ENCODE results near the gene TCF7L2. TPM values are rescaled to one million over a fixed set of nuclear protein-coding genes. Genes with fewer than 3 reads are reported as not detected.

Gene TCF7L2
- polyA plus RNA-seq, 3 donors: 2.1 to 23.5 (median 6.1) TPM

DNA sequence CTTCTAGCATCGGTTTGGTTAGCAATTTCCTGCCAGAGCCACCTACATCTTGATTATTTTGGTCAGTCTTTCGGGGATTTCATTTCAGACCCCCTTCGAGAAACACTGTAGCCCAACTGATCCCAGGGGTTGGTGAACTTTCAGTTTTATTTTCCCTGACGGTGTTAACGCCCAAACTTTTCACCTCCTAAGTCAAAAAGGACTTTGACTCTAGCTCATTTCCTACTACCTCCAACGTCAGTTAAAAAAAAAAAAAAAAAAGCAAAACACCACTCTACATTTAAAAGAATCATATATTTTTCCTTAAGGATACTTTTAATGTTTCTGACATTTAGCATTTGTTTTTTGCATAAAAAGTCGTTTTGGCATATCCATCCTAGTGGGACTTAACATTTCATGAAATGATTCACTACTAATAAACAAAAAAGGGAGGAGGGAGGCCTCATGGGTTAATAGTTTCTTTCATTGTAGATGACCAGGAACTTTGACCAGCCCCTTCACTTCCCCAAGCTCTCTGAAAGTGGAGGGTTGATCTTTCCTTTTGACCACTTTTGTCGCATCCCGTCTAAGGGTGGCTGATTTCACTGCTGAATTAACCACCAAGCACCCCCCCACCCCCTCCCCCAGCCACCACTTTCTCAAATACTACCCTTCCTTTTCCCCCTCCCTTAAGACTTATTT is 764 bp upstream of the TCF7L2 start:
- Mint-ChIP-seq H3K27ac (peak overlapping the region in 4 of 7 donors; percentile 54 to 99 (median 98)), H3K27me3 (ENCODE audit: low read depth in 3 of 3) (peaks cover 22 to 27% (median 22%) of the 10 kb centered on the region in 3 donors), H3K4me1 (peaks cover 37% of the 10 kb centered on the region), H3K4me3 (peak overlapping the region; percentile 99), H3K9me3 (peaks cover 0 to 3% (median 0%) of the 10 kb centered on the region in 7 donors), H3K36me3 (peaks cover 8 to 14% of the 10 kb centered on the region in 2 donors)
- peak overlapping the region; percentile 87 for H3K9ac ChIP-seq (ENCODE audit: insufficient read depth, low read length, poor library complexity, severe bottlenecking)
- DNase-seq: peak in 2 of 3 donors; percentile 14 to 29
- peak overlapping the region in 1 of 2 donors; percentile 50 for H3K27ac ChIP-seq (ENCODE audit: low read depth in 1 of 2, low read length in 2 of 2)
- H4K20me1 ChIP-seq (ENCODE audit: insufficient read depth, low read length): peaks cover 27% of the 10 kb centered on the region
- TF ChIP-seq, protein P1, sequence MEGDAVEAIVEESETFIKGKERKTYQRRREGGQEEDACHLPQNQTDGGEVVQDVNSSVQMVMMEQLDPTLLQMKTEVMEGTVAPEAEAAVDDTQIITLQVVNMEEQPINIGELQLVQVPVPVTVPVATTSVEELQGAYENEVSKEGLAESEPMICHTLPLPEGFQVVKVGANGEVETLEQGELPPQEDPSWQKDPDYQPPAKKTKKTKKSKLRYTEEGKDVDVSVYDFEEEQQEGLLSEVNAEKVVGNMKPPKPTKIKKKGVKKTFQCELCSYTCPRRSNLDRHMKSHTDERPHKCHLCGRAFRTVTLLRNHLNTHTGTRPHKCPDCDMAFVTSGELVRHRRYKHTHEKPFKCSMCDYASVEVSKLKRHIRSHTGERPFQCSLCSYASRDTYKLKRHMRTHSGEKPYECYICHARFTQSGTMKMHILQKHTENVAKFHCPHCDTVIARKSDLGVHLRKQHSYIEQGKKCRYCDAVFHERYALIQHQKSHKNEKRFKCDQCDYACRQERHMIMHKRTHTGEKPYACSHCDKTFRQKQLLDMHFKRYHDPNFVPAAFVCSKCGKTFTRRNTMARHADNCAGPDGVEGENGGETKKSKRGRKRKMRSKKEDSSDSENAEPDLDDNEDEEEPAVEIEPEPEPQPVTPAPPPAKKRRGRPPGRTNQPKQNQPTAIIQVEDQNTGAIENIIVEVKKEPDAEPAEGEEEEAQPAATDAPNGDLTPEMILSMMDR (IDR thresholded peaks at IDR 0.05): no peak
- H2AFZ ChIP-seq (ENCODE audit: insufficient read depth, low read depth, low read length, poor library complexity, severe bottlenecking): peak overlapping the region; percentile 72
- peaks cover 0 to 6% of the 10 kb centered on the region in 2 donors for H3K36me3 ChIP-seq (replicated peaks in 1 of 2; ENCODE audit: control insufficient read depth in 1 of 2, insufficient read depth in 2 of 2, low read length in 2 of 2)
- H3K4me2 ChIP-seq (replicated peaks; ENCODE audit: extremely low read depth, low read length, poor library complexity, severe bottlenecking): peak overlapping the region; percentile 85
- no peaks in the 10 kb centered on the region for H3K9me3 ChIP-seq (replicated peaks in 1 of 2; ENCODE audit: control insufficient read depth in 1 of 2, insufficient read depth in 1 of 2, low read length in 2 of 2)
- H3K4me3 ChIP-seq (replicated peaks in 1 of 3; ENCODE audit: low read depth in 2 of 3, low read length in 3 of 3): peak overlapping the region; percentile 87 to 100 (median 88)
- 6% methylated on average over 3 of the region's 9 CpGs for WGBS (ENCODE audit: insufficient coverage)
- peaks cover 31 to 41% of the 10 kb centered on the region in 2 donors for H3K4me1 ChIP-seq (ENCODE audit: control insufficient read depth in 1 of 2, insufficient read depth in 2 of 2, low read length in 2 of 2)
- peaks cover 10 to 16% of the 10 kb centered on the region in 2 donors for H3K27me3 ChIP-seq (ENCODE audit: control insufficient read depth in 2 of 2, insufficient read depth in 2 of 2, low read length in 2 of 2)
- intact Hi-C loops (cut with micrococcal nuclease): loop anchor here in 1 of 2 donors (2.0 kb wide), 1 partner anchor 134 kb away; no protein-coding TSS in a partner anchor
- peaks cover 28% of the 10 kb centered on the region for H3K79me2 ChIP-seq (ENCODE audit: insufficient read depth, low read length)

DNA sequence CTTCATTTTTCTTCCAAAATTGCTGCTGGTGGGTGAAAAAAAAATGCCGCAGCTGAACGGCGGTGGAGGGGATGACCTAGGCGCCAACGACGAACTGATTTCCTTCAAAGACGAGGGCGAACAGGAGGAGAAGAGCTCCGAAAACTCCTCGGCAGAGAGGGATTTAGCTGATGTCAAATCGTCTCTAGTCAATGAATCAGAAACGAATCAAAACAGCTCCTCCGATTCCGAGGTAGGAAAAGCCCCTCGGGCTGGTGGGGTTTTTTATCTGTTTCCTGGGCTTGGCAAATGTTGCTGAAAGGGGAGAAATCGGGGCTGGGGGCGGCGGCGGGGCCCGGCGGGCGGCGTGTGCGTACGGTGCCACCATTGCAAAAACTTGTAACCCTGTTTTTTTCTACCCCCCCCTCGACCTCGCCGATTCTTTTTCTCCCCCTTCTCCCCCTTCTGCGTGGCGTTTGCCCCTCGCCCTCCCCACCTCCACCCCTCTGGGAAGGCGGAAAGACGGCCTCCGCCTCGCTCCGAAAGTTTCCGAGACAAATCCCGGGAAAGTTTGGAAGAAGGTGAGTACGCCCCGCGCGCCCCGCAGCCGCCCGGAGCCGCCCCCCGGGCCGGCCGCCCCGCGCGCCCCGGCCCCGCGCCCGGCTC is 789 bp downstream of the TCF7L2 start:
- peak overlapping the region; percentile 85 for H3K4me2 ChIP-seq (replicated peaks; ENCODE audit: extremely low read depth, low read length, poor library complexity, severe bottlenecking)
- peaks cover 44% of the 10 kb centered on the region for H3K4me1 Mint-ChIP-seq
- H3K4me3 ChIP-seq (replicated peaks in 1 of 3; ENCODE audit: low read depth in 2 of 3, low read length in 3 of 3): peak overlapping the region; percentile 87 to 100 (median 88)
- H3K27me3 Mint-ChIP-seq (ENCODE audit: low read depth in 3 of 3): peaks cover 18 to 29% (median 28%) of the 10 kb centered on the region in 3 donors
- H3K36me3 Mint-ChIP-seq: peaks cover 18 to 20% of the 10 kb centered on the region in 2 donors
- intact Hi-C loops (cut with micrococcal nuclease): loop anchor here (2.0 to 10.0 kb wide), 6 partner anchors 76 to 431 kb away; no protein-coding TSS in a partner anchor
- peak overlapping the region; percentile 58 to 80 for H3K27ac ChIP-seq (ENCODE audit: low read depth in 1 of 2, low read length in 2 of 2)
- H3K79me2 ChIP-seq (ENCODE audit: insufficient read depth, low read length): peaks cover 36% of the 10 kb centered on the region
- H3K9me3 ChIP-seq (replicated peaks in 1 of 2; ENCODE audit: control insufficient read depth in 1 of 2, insufficient read depth in 1 of 2, low read length in 2 of 2): no peaks in the 10 kb centered on the region
- DNase-seq: peak in 2 of 3 donors; percentile 26 to 31
- peaks cover 0 to 6% of the 10 kb centered on the region in 2 donors for H3K36me3 ChIP-seq (replicated peaks in 1 of 2; ENCODE audit: control insufficient read depth in 1 of 2, insufficient read depth in 2 of 2, low read length in 2 of 2)
- peak overlapping the region; percentile 99 for H3K4me3 Mint-ChIP-seq
- H4K20me1 ChIP-seq (ENCODE audit: insufficient read depth, low read length): peaks cover 42% of the 10 kb centered on the region
- 0% methylated on average over 15 of the region's 56 CpGs for WGBS (ENCODE audit: insufficient coverage)
- TF ChIP-seq, protein P1 (IDR thresholded peaks at IDR 0.05): no peak
- peak overlapping the region; percentile 67 for H2AFZ ChIP-seq (ENCODE audit: insufficient read depth, low read depth, low read length, poor library complexity, severe bottlenecking)
- peaks cover 0 to 3% (median 0%) of the 10 kb centered on the region in 7 donors for H3K9me3 Mint-ChIP-seq
- H3K27ac Mint-ChIP-seq: peak overlapping the region; percentile 86 to 99 (median 98)
- H3K9ac ChIP-seq (ENCODE audit: insufficient read depth, low read length, poor library complexity, severe bottlenecking): peak overlapping the region; percentile 87
- peaks cover 12 to 27% of the 10 kb centered on the region in 2 donors for H3K27me3 ChIP-seq (ENCODE audit: control insufficient read depth in 2 of 2, insufficient read depth in 2 of 2, low read length in 2 of 2)
- peaks cover 31 to 39% of the 10 kb centered on the region in 2 donors for H3K4me1 ChIP-seq (ENCODE audit: control insufficient read depth in 1 of 2, insufficient read depth in 2 of 2, low read length in 2 of 2)
